HepG2 (cell line): ENCODE measurements around the gene CDK6. TPM values are rescaled to one million over a fixed set of nuclear protein-coding genes. Genes with fewer than 3 reads are reported as not detected.
A peak's percentile ranks its signal among the peaks of the same experiment; 100 is the strongest.

Experiments
- ATAC-seq: fragments of 200-7000 bp; cut with Tn5 transposase; 3 replicates; pipeline ENCODE4 v1.9.1; 2020; ENCODE audit warnings: mild to moderate bottlenecking, moderate library complexity
- BruUV-seq: library from RNA; stranded (reverse); fragments of 400-500 nt; replicated peaks from 2 replicates; lab custom pipeline; 2021; lab: Mats Ljungman, UMichigan
- CTCF ChIA-PET: fragments of 300-600 bp; formaldehyde crosslinking; extraction: SDS; loops from one replicate; lab custom pipeline; 2021; ENCODE audit warnings: low total read pairs, inconsistent platforms, low intra/inter-chr PET ratio; lab: Yijun Ruan, JAX
- POLR2A ChIA-PET: fragments of 350-600 bp; sonication (Branson Sonifier 250); formaldehyde crosslinking; loops from one replicate; lab custom pipeline; 2020; ENCODE audit warnings: antibody characterized with exemption, inconsistent platforms; lab: Yijun Ruan, JAX
- DNase-seq: peaks from one replicate; pipeline ENCODE4 v3.0.0-alpha.2; 2015; ENCODE audit warnings: low spot score
- FAIRE-seq: peaks from 3 replicates; lab custom pipeline; 2011; peaks lifted over from hg19 to GRCh38; lab: Jason Lieb, UNC
- H2AFZ ChIP-seq: one replicate; pipeline ENCODE4 v1.6.1; 2011; ENCODE audit warnings: low read length, inconsistent platforms
- H3K27ac ChIP-seq: fragments of 300-600 bp; 3 replicates; pipeline ENCODE4 v1.8.0; 2011; ENCODE audit warnings: mixed run types, mild to moderate bottlenecking, mixed read lengths, low read length, inconsistent platforms; ENCODE audit not compliant: insufficient read depth; ENCODE audit errors: extremely low read length
- H3K27me3 ChIP-seq, 2 experiments: fragments of 200-600 bp in 1 of 2; 2 replicates in 1 of 2; 3 replicates in 1 of 2; pipeline versions ENCODE4 v1.6.0 to v1.8.0; 2011; ENCODE audit warnings: low read length in 2 of 2, mild to moderate bottlenecking in 2 of 2, moderate library complexity in 2 of 2, inconsistent platforms in 1 of 2; ENCODE audit not compliant: insufficient read depth in 2 of 2, control insufficient read depth in 1 of 2
- H3K36me3 ChIP-seq, 2 experiments: fragments of 200-600 bp in 1 of 2; replicated peaks in 1 of 2; 2 replicates in 1 of 2; 3 replicates in 1 of 2; pipeline versions ENCODE4 v1.5.1 to v1.8.0; 2011; ENCODE audit warnings: low read length in 2 of 2, inconsistent platforms in 1 of 2; ENCODE audit not compliant: insufficient read depth in 2 of 2, control insufficient read depth in 1 of 2
- H3K4me1 ChIP-seq: 2 replicates; pipeline ENCODE4 v1.5.1; 2012; ENCODE audit warnings: low read length, inconsistent platforms; ENCODE audit not compliant: insufficient read depth
- H3K4me2 ChIP-seq: 2 replicates; pipeline ENCODE4 v1.6.0; 2011; ENCODE audit warnings: low read depth, low read length, inconsistent platforms
- H3K4me3 ChIP-seq, 3 experiments: fragments of 200-600 bp in 1 of 3; sonication (generic), shearing (Covaris generic) in 1 of 3; replicated peaks in 1 of 3; 2 replicates each; pipeline ENCODE4 v1.5.1; 2011 to 2016; ENCODE audit warnings: low read length in 3 of 3, inconsistent platforms in 2 of 3, low read depth in 2 of 3, mild to moderate bottlenecking in 2 of 3, control low read depth in 1 of 3, mixed read lengths in 1 of 3; ENCODE audit not compliant: insufficient read depth in 1 of 3
- H3K79me2 ChIP-seq: one replicate; pipeline ENCODE4 v1.6.1; 2011; ENCODE audit warnings: low read length, inconsistent platforms; ENCODE audit not compliant: insufficient read depth
- H3K9ac ChIP-seq: 2 replicates; pipeline ENCODE4 v1.6.0; 2011; ENCODE audit warnings: mild to moderate bottlenecking, low read depth, low read length, inconsistent platforms; ENCODE audit not compliant: insufficient read depth
- H3K9me3 ChIP-seq: 2 replicates; pipeline ENCODE4 v1.5.1; 2012; ENCODE audit warnings: mild to moderate bottlenecking, low read length
- H4K20me1 ChIP-seq: 2 replicates; pipeline ENCODE4 v1.6.0; 2011; ENCODE audit warnings: inconsistent platforms, mild to moderate bottlenecking, low read length, moderate library complexity; ENCODE audit not compliant: insufficient read depth
- ATF7 ChIP-seq, 2 experiments: fragments of 450-650 bp in 1 of 2; sonication (generic) in 1 of 2; formaldehyde crosslinking in 1 of 2; IDR thresholded peaks; 2 replicates each; pipeline versions ENCODE4 v1.4.0 to v1.6.1; 2016 to 2020; ENCODE audit warnings: antibody characterized with exemption in 1 of 2, mild to moderate bottlenecking in 1 of 2, missing genetic modification reagents in 1 of 2
- CEBPB ChIP-seq: IDR thresholded peaks from 2 replicates; pipeline ENCODE4 v1.6.1; 2011; ENCODE audit warnings: low read depth, low read length, improper control_type of control experiment, borderline replicate concordance
- CEBPG ChIP-seq: IDR thresholded peaks from 2 replicates; pipeline ENCODE4 v1.6.1; 2016
- ETV6 ChIP-seq: sonication (generic); formaldehyde crosslinking; conservative IDR thresholded peaks from 2 replicates; pipeline ENCODE4 v1.4.0; 2020; ENCODE audit warnings: missing genetic modification reagents
- FOXC1 ChIP-seq: sonication (generic); formaldehyde crosslinking; IDR thresholded peaks from 2 replicates; pipeline ENCODE4 v1.8.0; 2022; ENCODE audit warnings: mild to moderate bottlenecking, missing genetic modification reagents, borderline replicate concordance
- GMEB2 ChIP-seq: IDR thresholded peaks from 2 replicates; pipeline ENCODE4 v1.6.1; 2016; ENCODE audit warnings: missing biosample characterization, missing genetic modification reagents, low read depth
- HCFC1 ChIP-seq: fragments of 150-350 bp; IDR thresholded peaks from 2 replicates; pipeline ENCODE4 v1.6.1; 2014; ENCODE audit warnings: low read depth, low read length
- HOMEZ ChIP-seq: IDR thresholded peaks from 2 replicates; pipeline ENCODE4 v1.6.1; 2016; ENCODE audit warnings: low read depth
- JDP2 ChIP-seq: sonication (generic); formaldehyde crosslinking; IDR thresholded peaks from 2 replicates; pipeline ENCODE4 v1.8.1; 2022; ENCODE audit warnings: missing genetic modification reagents, borderline replicate concordance
- MBNL3 ChIP-seq: fragments of 250-450 bp; sonication (Bioruptor Pico); conservative IDR thresholded peaks from 2 replicates; pipeline ENCODE4 v1.8.0; 2022; ENCODE audit warnings: mild to moderate bottlenecking, inconsistent platforms
- NFE2 ChIP-seq: sonication (generic); formaldehyde crosslinking; IDR thresholded peaks from 2 replicates; pipeline ENCODE4 v1.4.0; 2020; ENCODE audit warnings: missing genetic modification reagents
- POGK ChIP-seq: sonication (generic); formaldehyde crosslinking; conservative IDR thresholded peaks from 2 replicates; pipeline ENCODE4 v1.8.0; 2022; ENCODE audit warnings: mild to moderate bottlenecking, moderate library complexity, missing genetic modification reagents
- RBAK ChIP-seq: sonication (generic); formaldehyde crosslinking; IDR thresholded peaks from 2 replicates; pipeline ENCODE4 v1.5.1; 2020; ENCODE audit warnings: mild to moderate bottlenecking, missing genetic modification reagents
- SCMH1 ChIP-seq: sonication (generic); formaldehyde crosslinking; IDR thresholded peaks from 2 replicates; pipeline ENCODE4 v1.9.0; 2021; ENCODE audit warnings: missing genetic modification reagents, mild to moderate bottlenecking, borderline replicate concordance
- SPEN ChIP-seq: sonication (generic); formaldehyde crosslinking; IDR thresholded peaks from 2 replicates; pipeline ENCODE4 v1.5.1; 2020; ENCODE audit warnings: low read depth, mild to moderate bottlenecking, missing genetic modification reagents
- THAP8 ChIP-seq: sonication (generic); formaldehyde crosslinking; IDR thresholded peaks from 2 replicates; pipeline ENCODE4 v1.5.1; 2020; ENCODE audit warnings: missing genetic modification reagents, mild to moderate bottlenecking, borderline replicate concordance
- ZFP41 ChIP-seq: sonication (generic); formaldehyde crosslinking; IDR thresholded peaks from 2 replicates; pipeline ENCODE4 v1.4.0; 2020; ENCODE audit warnings: mild to moderate bottlenecking, missing genetic modification reagents, borderline replicate concordance
- ZMYM4 ChIP-seq: sonication (generic); formaldehyde crosslinking; IDR thresholded peaks from 2 replicates; pipeline ENCODE4 v1.8.1; 2023; ENCODE audit warnings: mild to moderate bottlenecking, missing genetic modification reagents
- ZNF292 ChIP-seq: sonication (generic); formaldehyde crosslinking; IDR thresholded peaks from 2 replicates; pipeline ENCODE4 v1.8.1; 2022; ENCODE audit warnings: mild to moderate bottlenecking, low read depth, missing genetic modification reagents, borderline replicate concordance
- ZNF30 ChIP-seq: sonication (generic); formaldehyde crosslinking; IDR thresholded peaks from 2 replicates; pipeline ENCODE4 v1.5.0; 2020; ENCODE audit warnings: mild to moderate bottlenecking, missing genetic modification reagents
- ZNF614 ChIP-seq: IDR thresholded peaks from 2 replicates; pipeline ENCODE4 v1.6.1; 2018; ENCODE audit warnings: missing biosample characterization, missing genetic modification reagents, inconsistent platforms, borderline replicate concordance
- WGBS: methylation state at CpG from one replicate; pipeline ENCODE4 v1.1.6; 2017; ENCODE audit warnings: low lambda C conversion rate; 5-methylcytosine and 5-hydroxymethylcytosine counted together
- in situ Hi-C: cut with HindIII; loops from 2 replicates; pipeline ENCODE4 v1.10.0; 2017; ENCODE audit warnings: low pct_unique_long_range_greater_than_20kb; ENCODE audit not compliant: extremely low pct_ligation_motif_present
- intact Hi-C: fragments of 100-400 bp; cut with micrococcal nuclease; formaldehyde crosslinking; loops from one replicate; pipeline ENCODE4 v1.10.0; 2022; ENCODE audit not compliant: unreplicated experiment
- polyA plus RNA-seq, 8 experiments: library from polyadenylated mRNA; depleted of rRNA in 3 of 8; stranded (reverse) in 7 of 8; unstranded in 1 of 8; fragments of >200 nt; fragmentation: Illumina TruSeq in 4 of 8; extraction: Trizol in 4 of 8; gene quantifications; 2 replicates each; pipeline versions ENCODE4 v1.2.1 to v1.2.3, GENCODE V29; 2011 to 2016; ENCODE audit warnings: low read depth in 4 of 8, missing spikeins in 1 of 8, mixed read lengths in 1 of 8; ENCODE audit not compliant: insufficient read depth in 1 of 8
- total RNA-seq, 5 experiments: library from RNA; depleted of rRNA; stranded (reverse); fragments of >200 nt; fragmentation: Illumina TruSeq; extraction: Trizol; gene quantifications; 2 replicates each; pipeline ENCODE4 v1.2.3, GENCODE V29; 2016; ENCODE audit warnings: low read depth in 1 of 5

CDK6 gene
- total and polyA plus RNA-seq, 2 of the 13 experiments (the other 11 are each of a cell fraction or from before 2014, with no cell fraction given): 34.6 to 90.8 TPM

GRCh38 chr7:92778972-92779371, 57.4 kb downstream of the CDK6 start:
- intact Hi-C loops (no loop called here), in situ Hi-C loops (no loop called here)
- 89% methylated on average over 5 of the region's 5 CpGs for WGBS
- Histone ChIP-seq H3K79me2 (peaks cover 75% of the 10 kb centered on the region), H3K4me2 (no peak overlapping the region), H3K4me1 (peaks cover 32% of the 10 kb centered on the region), H2AFZ (no peak overlapping the region), H3K9me3 (no peaks in the 10 kb centered on the region; the same call in 1 of the 2 replicates), H3K27ac (no peak overlapping the region), H3K36me3 (peaks cover 6 to 16% of the 10 kb centered on the region in 2 experiments), H3K4me3 (no peak overlapping the region), H3K27me3 (no peaks in the 10 kb centered on the region), H4K20me1 (peaks cover 22% of the 10 kb centered on the region), H3K9ac (no peak overlapping the region)
- no TSS peak for BruUV-seq
- CTCF ChIA-PET: no interaction called here
- ATAC-seq: no peak
- FAIRE-seq: no peak
- DNase-seq: no peak
- POLR2A ChIA-PET: no interaction called here
- TF ChIP-seq THAP8 (no peak), SCMH1 (CRISPR knock-in tag) (no peak), RBAK (CRISPR knock-in tag) (no peak), MBNL3 (CRISPR knock-in tag) (no peak), ATF7 (IDR thresholded peaks at IDR 0.05) (no peak), ATF7 (CRISPR knock-in tag; IDR thresholded peaks at IDR 0.05) (no peak), ZMYM4 (CRISPR knock-in tag) (no peak), FOXC1 (no peak), HOMEZ (CRISPR knock-in tag) (0 out of 2 replicates have a peak, but pooled peaks have one; percentile 24), POGK (no peak), ZFP41 (CRISPR knock-in tag) (no peak), JDP2 (CRISPR knock-in tag) (no peak), GMEB2 (no peak), CEBPB (0 out of 2 replicates have a peak, but pooled peaks have one; percentile 36), CEBPG (CRISPR knock-in tag) (0 out of 2 replicates have a peak, but pooled peaks have one; percentile 9), ZNF614 (CRISPR knock-in tag) (no peak), ETV6 (CRISPR knock-in tag) (no peak), ZNF292 (CRISPR knock-in tag) (no peak), ZNF30 (CRISPR knock-in tag) (no peak), NFE2 (no peak), SPEN (CRISPR knock-in tag) (no peak), HCFC1 (no peak)
